Gastroesophageal sphincter (tissue), 3 donors: ENCODE data around the gene KIF26B.
"Not testable (repeated sequence)": the region's sequence is repeated elsewhere in the genome, so short reads cannot be mapped to it uniquely, and the experiment has no call there.

Experiments
- CTCF ChIP-seq, 4 experiments: fragments of 200-600 bp in 2 of 4; fragments of 450-650 bp in 2 of 4; sonication (generic) in 1 of 4; IDR thresholded peaks; one replicate each; pipeline ENCODE4 v1.5.1; 2017 to 2019; ENCODE audit warnings: antibody characterized with exemption in 4 of 4, mild to moderate bottlenecking in 2 of 4, moderate library complexity in 2 of 4
- EP300 ChIP-seq: sonication (generic); formaldehyde crosslinking; IDR thresholded peaks from one replicate; pipeline ENCODE4 v1.6.1; 2017; ENCODE audit warnings: antibody characterized with exemption, mild to moderate bottlenecking
- POLR2A ChIP-seq, 2 donors: fragments of 450-650 bp; IDR thresholded peaks; one replicate each; pipeline ENCODE4 v1.6.1; 2017; ENCODE audit warnings: antibody characterized with exemption in 2 of 2, mild to moderate bottlenecking in 2 of 2, moderate library complexity in 1 of 2
- POLR2AphosphoS5 ChIP-seq: sonication (generic); formaldehyde crosslinking; IDR thresholded peaks from one replicate; pipeline ENCODE4 v1.6.1; 2017; ENCODE audit warnings: antibody characterized with exemption

GRCh38 chr1:245695701-245696100, 540.9 kb downstream of the KIF26B start:
- not testable (repeated sequence) for TF ChIP-seq POLR2AphosphoS5; CTCF (IDR thresholded peaks at IDR 0.05); EP300; POLR2A (IDR thresholded peaks at IDR 0.05)
